Brain pericyte (primary cell): ENCODE results near the gene PNMA1.
"Not testable (repeated sequence)": the region's sequence is repeated elsewhere in the genome, so short reads cannot be mapped to it uniquely, and the experiment has no call there.

Experiments used
- DNase-seq: peaks from one replicate; pipeline ENCODE4 v3.0.0-alpha.2; 2012; ENCODE audit warnings: low read depth, low spot score

Gene PNMA1

GRCh38 chr14:73717266-73717665 lies 3.1 kb upstream of the PNMA1 start:
- no peak for DNase-seq

GRCh38 chr14:73715707-73716106 lies 1.5 kb upstream of the PNMA1 start:
- DNase-seq = no peak

- no peak for DNase-seq
Observed at GRCh38 chr14:73714656-73715081, 485 bp upstream of the PNMA1 start.

GRCh38 chr14:73713206-73713802 lies 880 bp downstream of the PNMA1 start:
- DNase-seq = no peak

- no peak for DNase-seq
Observed at GRCh38 chr14:73712540-73713180, 1.5 kb downstream of the PNMA1 start.

- DNase-seq = no peak
Observed at GRCh38 chr14:73712071-73712506, 2.1 kb downstream of the PNMA1 start.

GRCh38 chr14:73710737-73711136 lies 3.4 kb downstream of the PNMA1 start:
- no peak for DNase-seq

- no peak for DNase-seq
Observed at GRCh38 chr14:73709904-73710469, 4.2 kb downstream of the PNMA1 start.

GRCh38 chr14:73708076-73708475 lies 6.1 kb downstream of the PNMA1 start:
- DNase-seq = not testable (repeated sequence)

GRCh38 chr14:73700325-73700724 lies 13.9 kb downstream of the PNMA1 start:
- DNase-seq = no peak

- DNase-seq = no peak
Observed at GRCh38 chr14:73696466-73697400, 17.5 kb downstream of the PNMA1 start.

GRCh38 chr14:73695997-73696396 lies 18.2 kb downstream of the PNMA1 start:
- no peak for DNase-seq

- DNase-seq = no peak
Observed at GRCh38 chr14:73695082-73695481, 19.1 kb downstream of the PNMA1 start.

- DNase-seq = no peak
Observed at GRCh38 chr14:73694083-73694482, 20.1 kb downstream of the PNMA1 start.

GRCh38 chr14:73686901-73687300 lies 27.3 kb downstream of the PNMA1 start:
- no peak for DNase-seq

- no peak for DNase-seq
Observed at GRCh38 chr14:73685328-73685727, 28.9 kb downstream of the PNMA1 start.

GRCh38 chr14:73684627-73685026 lies 29.6 kb downstream of the PNMA1 start:
- no peak for DNase-seq

- no peak for DNase-seq
Observed at GRCh38 chr14:73680821-73681220, 33.4 kb downstream of the PNMA1 start.

GRCh38 chr14:73678698-73679097 lies 35.5 kb downstream of the PNMA1 start:
- DNase-seq = no peak

GRCh38 chr14:73674986-73675385 lies 39.2 kb downstream of the PNMA1 start:
- no peak for DNase-seq

GRCh38 chr14:73667854-73668253 lies 46.3 kb downstream of the PNMA1 start:
- no peak for DNase-seq

- no peak for DNase-seq
Observed at GRCh38 chr14:73666583-73666982, 47.6 kb downstream of the PNMA1 start.
